ENCODE measurements around the gene SHROOM4. TPM values are rescaled to one million over a fixed set of nuclear protein-coding genes. Genes with fewer than 3 reads are reported as not detected.

SHROOM4 gene
- total RNA-seq, 1 donor from 2014 or later, result 33.2 TPM

- no peaks in the 10 kb centered on the region for H3K9me3 ChIP-seq
- H3K27me3 ChIP-seq (ENCODE audit: low read depth), result no peaks in the 10 kb centered on the region
- DNase-seq, result no peak
- no peak for TF ChIP-seq CTCF (IDR thresholded peaks at IDR 0.05)
- H3K27ac ChIP-seq, result no peak overlapping the region
- intact Hi-C loops (cut with DNase I), result no loop called here
- H3K4me1 ChIP-seq, result no peaks in the 10 kb centered on the region
- no peak for ATAC-seq
- H3K36me3 ChIP-seq, result no peaks in the 10 kb centered on the region
- no peak overlapping the region for H3K4me3 ChIP-seq
Measured at GRCh38 chrX:50852524-50852923, 38.5 kb upstream of the SHROOM4 start.

GRCh38 chrX:50842221-50842620, 28.2 kb upstream of the SHROOM4 start:
- DNase-seq (no peak), ATAC-seq (no peak)
- TF ChIP-seq CTCF (IDR thresholded peaks at IDR 0.05), result no peak
- Histone ChIP-seq H3K4me3 (no peak overlapping the region), H3K27ac (no peak overlapping the region), H3K4me1 (no peaks in the 10 kb centered on the region), H3K36me3 (no peaks in the 10 kb centered on the region), H3K27me3 (ENCODE audit: low read depth) (no peaks in the 10 kb centered on the region), H3K9me3 (no peaks in the 10 kb centered on the region)
- intact Hi-C loops (cut with DNase I), result no loop called here

GRCh38 chrX:50839730-50840129, 25.7 kb upstream of the SHROOM4 start:
- ATAC-seq, result no peak
- no peaks in the 10 kb centered on the region for H3K4me1 ChIP-seq
- H3K36me3 ChIP-seq, result no peaks in the 10 kb centered on the region
- no peak overlapping the region for H3K4me3 ChIP-seq
- no peak for TF ChIP-seq CTCF (IDR thresholded peaks at IDR 0.05)
- no peak overlapping the region for H3K27ac ChIP-seq
- H3K27me3 ChIP-seq (ENCODE audit: low read depth), result no peaks in the 10 kb centered on the region
- intact Hi-C loops (cut with DNase I), result no loop called here
- DNase-seq, result no peak
- no peaks in the 10 kb centered on the region for H3K9me3 ChIP-seq

GRCh38 chrX:50838820-50839600, 25.0 kb upstream of the SHROOM4 start:
- intact Hi-C loops (cut with DNase I), result no loop called here
- Histone ChIP-seq H3K9me3 (no peaks in the 10 kb centered on the region), H3K4me3 (no peak overlapping the region), H3K27ac (no peak overlapping the region), H3K27me3 (ENCODE audit: low read depth) (no peaks in the 10 kb centered on the region), H3K4me1 (no peaks in the 10 kb centered on the region), H3K36me3 (no peaks in the 10 kb centered on the region)
- ATAC-seq (peak in 1 of 2 donors; percentile 28), DNase-seq (no peak)
- no peak for TF ChIP-seq CTCF (IDR thresholded peaks at IDR 0.05)

- TF ChIP-seq CTCF (IDR thresholded peaks at IDR 0.05), result no peak
- Histone ChIP-seq H3K9me3 (no peaks in the 10 kb centered on the region), H3K4me3 (no peak overlapping the region), H3K27ac (no peak overlapping the region), H3K27me3 (ENCODE audit: low read depth) (no peaks in the 10 kb centered on the region), H3K36me3 (no peaks in the 10 kb centered on the region), H3K4me1 (no peaks in the 10 kb centered on the region)
- DNase-seq (no peak), ATAC-seq (no peak)
- intact Hi-C loops (cut with DNase I), result no loop called here
Measured at GRCh38 chrX:50827996-50828395, 14.0 kb upstream of the SHROOM4 start.

Measured in lower lobe of right lung (tissue), 2 donors.